ENCODE measurements around the gene EEF1G. TPM values are rescaled to one million over a fixed set of nuclear protein-coding genes. Genes with fewer than 3 reads are reported as not detected.

EEF1G gene
- total RNA-seq, 4 donors from 2014 or later: 1,070 to 1,712 (median 1,374) TPM

GRCh38 chr11:62556108-62556874 lies 17.4 kb downstream of the EEF1G start:
- H3K9me3 ChIP-seq: no peaks in the 10 kb centered on the region
- peak; percentile 76 for ATAC-seq

GRCh38 chr11:62555464-62556107 lies 18.1 kb downstream of the EEF1G start:
- ATAC-seq: no peak
- 25 to 34% methylated on average over 4 of the region's 4 CpGs for WGBS, 2 donors (ENCODE audit: low coverage in 1 of 2)
- peak overlapping the region in 1 of 2 donors; percentile 1 for H3K4me3 ChIP-seq
- TF ChIP-seq CTCF (IDR thresholded peaks at IDR 0.05) (no peak), POLR2AphosphoS5 (IDR thresholded peaks at IDR 0.05) (no peak), POLR2A (IDR thresholded peaks at IDR 0.05) (no peak), EP300 (IDR thresholded peaks at IDR 0.05) (no peak)
- H3K9me3 ChIP-seq: no peaks in the 10 kb centered on the region
- peaks cover 0 to 24% of the 10 kb centered on the region in 2 donors for H3K36me3 ChIP-seq
- H3K4me1 ChIP-seq: peaks cover 15 to 97% (median 60%) of the 10 kb centered on the region in 3 donors
- peak overlapping the region; percentile 93 to 98 (median 95) for H3K27ac ChIP-seq
- no peaks in the 10 kb centered on the region for H3K27me3 ChIP-seq

More at GRCh38 chr11:62556108-62556874, 17.4 kb downstream of the EEF1G start:
- Histone ChIP-seq H3K4me1 (peaks cover 15 to 97% (median 63%) of the 10 kb centered on the region in 3 donors), H3K4me3 (peak overlapping the region in 1 of 2 donors; percentile 1), H3K27me3 (no peaks in the 10 kb centered on the region), H3K36me3 (peaks cover 0 to 24% of the 10 kb centered on the region in 2 donors), H3K27ac (peak overlapping the region; percentile 93 to 98 (median 95))
- TF ChIP-seq POLR2A (IDR thresholded peaks at IDR 0.05) (no peak), POLR2AphosphoS5 (IDR thresholded peaks at IDR 0.05) (peak; percentile 67), CTCF (IDR thresholded peaks at IDR 0.05) (no peak), EP300 (IDR thresholded peaks at IDR 0.05) (no peak)
- 8% methylated on average over 2 of the region's 14 CpGs for WGBS, 2 donors (ENCODE audit: low coverage in 1 of 2)

- no peak for ATAC-seq
- no peaks in the 10 kb centered on the region for H3K27me3 ChIP-seq
- no peak overlapping the region for H3K4me3 ChIP-seq
- TF ChIP-seq EP300 (IDR thresholded peaks at IDR 0.05): no peak
- TF ChIP-seq CTCF (IDR thresholded peaks at IDR 0.05): no peak
- no peak for TF ChIP-seq POLR2AphosphoS5 (IDR thresholded peaks at IDR 0.05)
- TF ChIP-seq POLR2A (IDR thresholded peaks at IDR 0.05): no peak
- peak overlapping the region; percentile 93 to 98 (median 95) for H3K27ac ChIP-seq
- H3K4me1 ChIP-seq: peaks cover 15 to 97% (median 63%) of the 10 kb centered on the region in 3 donors
- H3K9me3 ChIP-seq: no peaks in the 10 kb centered on the region
- WGBS, 2 donors (ENCODE audit: low coverage in 1 of 2): 73% methylated on average over 2 of the region's 7 CpGs; no CpG with 5 or more reads in 1 of the 2 donors
- H3K36me3 ChIP-seq: peaks cover 0 to 16% of the 10 kb centered on the region in 2 donors
Measured at GRCh38 chr11:62554387-62555167, 19.1 kb downstream of the EEF1G start.

- H3K27me3 ChIP-seq: no peaks in the 10 kb centered on the region
- WGBS, 2 donors (ENCODE audit: low coverage in 1 of 2): 55 to 59% methylated on average over 4 to 8 of the region's 8 CpGs
Measured at GRCh38 chr11:62553839-62554361, 19.8 kb downstream of the EEF1G start.

More at GRCh38 chr11:62553839-62554361, 19.8 kb downstream of the EEF1G start:
- H3K4me1 ChIP-seq: peaks cover 15 to 97% (median 66%) of the 10 kb centered on the region in 3 donors
- no peak for ATAC-seq
- no peaks in the 10 kb centered on the region for H3K9me3 ChIP-seq
- peak overlapping the region in 1 of 2 donors; percentile 35 for H3K4me3 ChIP-seq
- H3K27ac ChIP-seq: peak overlapping the region; percentile 93 to 98 (median 95)
- H3K36me3 ChIP-seq: peaks cover 0 to 9% of the 10 kb centered on the region in 2 donors
- no peak for TF ChIP-seq POLR2A (IDR thresholded peaks at IDR 0.05)
- no peak for TF ChIP-seq POLR2AphosphoS5 (IDR thresholded peaks at IDR 0.05)
- TF ChIP-seq EP300 (IDR thresholded peaks at IDR 0.05): no peak
- TF ChIP-seq CTCF (IDR thresholded peaks at IDR 0.05): no peak
